Sigmoid colon (tissue), 3 donors: ENCODE data around the gene SAP30BP.

Experiments
- CTCF ChIP-seq, 4 experiments: fragments of 450-650 bp in 3 of 4; fragments of 200-600 bp in 1 of 4; IDR thresholded peaks; one replicate each; pipeline ENCODE4 v1.5.1; 2016 to 2019; ENCODE audit warnings: antibody characterized with exemption in 4 of 4, mild to moderate bottlenecking in 3 of 4, moderate library complexity in 2 of 4
- POLR2A ChIP-seq, 2 donors: fragments of 450-650 bp; IDR thresholded peaks; one replicate each; pipeline ENCODE4 v1.6.1; 2016; ENCODE audit warnings: antibody characterized with exemption in 2 of 2, mild to moderate bottlenecking in 2 of 2, moderate library complexity in 2 of 2

DNA sequence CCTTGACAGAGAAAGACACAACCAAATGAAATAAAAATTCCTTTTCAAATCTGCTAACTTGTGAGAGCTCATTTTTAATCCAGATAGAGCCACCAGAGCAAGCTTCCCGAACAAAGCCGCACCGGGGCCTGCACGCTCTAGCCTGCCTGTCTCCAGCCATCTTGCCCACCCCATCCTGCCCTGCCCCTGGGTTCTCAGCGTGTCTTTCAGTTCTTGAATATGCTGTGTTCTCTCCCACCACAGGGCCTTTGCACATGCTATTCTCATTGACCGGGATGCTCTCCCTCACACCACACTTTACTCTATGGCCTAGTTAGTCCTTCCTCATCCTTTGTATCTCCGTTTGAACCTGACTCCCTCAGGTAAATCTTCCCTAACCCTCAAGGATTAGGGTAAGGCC is 19.2 kb upstream of the SAP30BP start:
- TF ChIP-seq CTCF (IDR thresholded peaks at IDR 0.05) (no peak), POLR2A (IDR thresholded peaks at IDR 0.05) (no peak)
